Stomach (tissue), 4 donors: ENCODE data around the gene PIAS1.

Experiments used
- EP300 ChIP-seq: sonication (generic); formaldehyde crosslinking; IDR thresholded peaks from one replicate; pipeline ENCODE4 v1.6.1; 2017; ENCODE audit warnings: antibody characterized with exemption
- POLR2A ChIP-seq, 4 donors: fragments of 450-650 bp; IDR thresholded peaks; one replicate each; pipeline ENCODE4 v1.6.1; 2016; ENCODE audit warnings: antibody characterized with exemption in 4 of 4, control low read depth in 2 of 4, mild to moderate bottlenecking in 1 of 4, moderate library complexity in 1 of 4
- POLR2AphosphoS5 ChIP-seq, 3 donors: sonication (generic); formaldehyde crosslinking; IDR thresholded peaks; one replicate each; pipeline ENCODE4 v1.6.1; 2016; ENCODE audit warnings: antibody characterized with exemption in 3 of 3
- TF ChIP-seq, protein P1 (sequence below), 7 experiments: fragments of 450-650 bp in 4 of 7; fragments of 200-600 bp in 3 of 7; sonication (generic) in 3 of 7; IDR thresholded peaks; one replicate each; pipeline ENCODE4 v1.5.1; 2016 to 2019; ENCODE audit warnings: antibody characterized with exemption in 7 of 7, control low read depth in 2 of 7, mild to moderate bottlenecking in 1 of 7

DNA sequence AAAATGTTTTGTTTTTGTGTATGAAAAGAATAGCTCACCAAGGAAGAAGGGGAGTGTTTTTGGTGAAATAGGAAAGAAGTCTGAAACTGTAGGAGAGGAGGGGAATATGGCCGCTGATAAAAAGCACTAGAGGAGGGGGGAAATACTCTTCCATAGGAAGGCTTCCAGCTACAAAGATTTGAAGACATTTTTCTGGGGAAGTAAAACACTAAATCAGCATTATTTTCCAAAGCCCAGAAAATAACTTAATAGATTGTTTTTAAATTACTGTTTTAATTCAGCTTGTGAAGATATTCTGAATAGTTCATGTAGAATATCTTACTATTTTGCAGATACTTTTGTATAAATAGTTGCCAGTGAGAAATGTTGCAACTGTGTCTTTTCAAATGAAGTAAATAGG lies 96.1 kb downstream of the PIAS1 start:
- TF ChIP-seq, protein P1, sequence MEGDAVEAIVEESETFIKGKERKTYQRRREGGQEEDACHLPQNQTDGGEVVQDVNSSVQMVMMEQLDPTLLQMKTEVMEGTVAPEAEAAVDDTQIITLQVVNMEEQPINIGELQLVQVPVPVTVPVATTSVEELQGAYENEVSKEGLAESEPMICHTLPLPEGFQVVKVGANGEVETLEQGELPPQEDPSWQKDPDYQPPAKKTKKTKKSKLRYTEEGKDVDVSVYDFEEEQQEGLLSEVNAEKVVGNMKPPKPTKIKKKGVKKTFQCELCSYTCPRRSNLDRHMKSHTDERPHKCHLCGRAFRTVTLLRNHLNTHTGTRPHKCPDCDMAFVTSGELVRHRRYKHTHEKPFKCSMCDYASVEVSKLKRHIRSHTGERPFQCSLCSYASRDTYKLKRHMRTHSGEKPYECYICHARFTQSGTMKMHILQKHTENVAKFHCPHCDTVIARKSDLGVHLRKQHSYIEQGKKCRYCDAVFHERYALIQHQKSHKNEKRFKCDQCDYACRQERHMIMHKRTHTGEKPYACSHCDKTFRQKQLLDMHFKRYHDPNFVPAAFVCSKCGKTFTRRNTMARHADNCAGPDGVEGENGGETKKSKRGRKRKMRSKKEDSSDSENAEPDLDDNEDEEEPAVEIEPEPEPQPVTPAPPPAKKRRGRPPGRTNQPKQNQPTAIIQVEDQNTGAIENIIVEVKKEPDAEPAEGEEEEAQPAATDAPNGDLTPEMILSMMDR (IDR thresholded peaks at IDR 0.05): no peak
- TF ChIP-seq POLR2A (IDR thresholded peaks at IDR 0.05) (no peak), POLR2AphosphoS5 (IDR thresholded peaks at IDR 0.05) (no peak), EP300 (no peak)
